Neural crest cell (in vitro differentiated cells): ENCODE data around the gene ZFAND2B. TPM values are rescaled to one million over a fixed set of nuclear protein-coding genes. Genes with fewer than 3 reads are reported as not detected.
A peak's percentile ranks its signal among the peaks of the same experiment; 100 is the strongest.

ENCODE experiments used
- DNase-seq: peaks from one replicate; pipeline ENCODE4 v3.0.0; 2021; ENCODE audit warnings: low read depth, mixed read lengths, low spot score
- H3K27ac Mint-ChIP-seq: one replicate; pipeline ENCODE4 v1.8.0; 2021; ENCODE audit warnings: mild to moderate bottlenecking, mixed read lengths; ENCODE audit not compliant: unreplicated experiment
- H3K27me3 Mint-ChIP-seq: 2 replicates; pipeline ENCODE4 v1.8.0; 2021; ENCODE audit warnings: low read depth, mild to moderate bottlenecking, mixed read lengths
- H3K36me3 Mint-ChIP-seq: 2 replicates; pipeline ENCODE4 v1.8.0; 2021; ENCODE audit warnings: low read depth, mild to moderate bottlenecking, mixed read lengths
- H3K4me1 Mint-ChIP-seq: 2 replicates; pipeline ENCODE4 v1.8.0; 2021; ENCODE audit warnings: mixed read lengths
- H3K4me3 Mint-ChIP-seq: one replicate; pipeline ENCODE4 v1.8.0; 2021; ENCODE audit warnings: mild to moderate bottlenecking, mixed read lengths
- H3K9me3 Mint-ChIP-seq: 2 replicates; pipeline ENCODE4 v1.8.0; 2021; ENCODE audit warnings: mixed read lengths
- CTCF ChIP-seq: fragments of 200-600 bp; sonication (generic); conservative IDR thresholded peaks from 2 replicates; pipeline ENCODE4 v1.5.0; 2021; ENCODE audit warnings: antibody characterized with exemption, mild to moderate bottlenecking
- total RNA-seq: library from RNA; stranded (reverse); gene quantifications from 2 replicates; pipeline ENCODE4 v1.2.1, GENCODE V29; 2021

Gene ZFAND2B
- total RNA-seq, 1 donor from 2014 or later: 30.1 TPM

DNA sequence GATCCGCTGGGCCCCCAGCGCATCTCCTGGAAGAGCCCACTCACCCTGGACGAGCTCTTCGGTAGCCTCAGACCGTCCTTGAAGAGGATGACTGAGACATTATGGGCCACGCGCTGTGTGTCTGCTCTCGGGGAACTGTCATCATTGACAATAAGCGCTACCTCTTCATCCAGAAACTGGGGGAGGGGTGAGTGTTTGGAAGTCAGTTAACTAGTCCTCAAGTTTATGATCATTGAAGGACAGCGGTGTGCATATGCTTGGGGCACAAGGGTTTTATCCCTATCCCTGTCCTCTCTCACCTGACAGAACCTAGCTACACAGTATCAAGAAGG, 39.3 kb downstream of the ZFAND2B start:
- Mint-ChIP-seq H3K27ac (peak overlapping the region; percentile 96), H3K4me3 (peak overlapping the region; percentile 94), H3K4me1 (peaks cover 10% of the 10 kb centered on the region), H3K27me3 (peaks cover 16% of the 10 kb centered on the region), H3K9me3 (no peaks in the 10 kb centered on the region), H3K36me3 (no peaks in the 10 kb centered on the region)
- TF ChIP-seq CTCF: no peak
- no peak for DNase-seq

- no peak for DNase-seq
- H3K4me1 Mint-ChIP-seq: peaks cover 10% of the 10 kb centered on the region
- TF ChIP-seq CTCF: no peak
- H3K27me3 Mint-ChIP-seq: peaks cover 23% of the 10 kb centered on the region
- no peaks in the 10 kb centered on the region for H3K9me3 Mint-ChIP-seq
- H3K27ac Mint-ChIP-seq: no peak overlapping the region
- peak overlapping the region; percentile 94 for H3K4me3 Mint-ChIP-seq
- H3K36me3 Mint-ChIP-seq: no peaks in the 10 kb centered on the region
Observed at GRCh38 chr2:219246559-219246958, 40.0 kb downstream of the ZFAND2B start.

DNA sequence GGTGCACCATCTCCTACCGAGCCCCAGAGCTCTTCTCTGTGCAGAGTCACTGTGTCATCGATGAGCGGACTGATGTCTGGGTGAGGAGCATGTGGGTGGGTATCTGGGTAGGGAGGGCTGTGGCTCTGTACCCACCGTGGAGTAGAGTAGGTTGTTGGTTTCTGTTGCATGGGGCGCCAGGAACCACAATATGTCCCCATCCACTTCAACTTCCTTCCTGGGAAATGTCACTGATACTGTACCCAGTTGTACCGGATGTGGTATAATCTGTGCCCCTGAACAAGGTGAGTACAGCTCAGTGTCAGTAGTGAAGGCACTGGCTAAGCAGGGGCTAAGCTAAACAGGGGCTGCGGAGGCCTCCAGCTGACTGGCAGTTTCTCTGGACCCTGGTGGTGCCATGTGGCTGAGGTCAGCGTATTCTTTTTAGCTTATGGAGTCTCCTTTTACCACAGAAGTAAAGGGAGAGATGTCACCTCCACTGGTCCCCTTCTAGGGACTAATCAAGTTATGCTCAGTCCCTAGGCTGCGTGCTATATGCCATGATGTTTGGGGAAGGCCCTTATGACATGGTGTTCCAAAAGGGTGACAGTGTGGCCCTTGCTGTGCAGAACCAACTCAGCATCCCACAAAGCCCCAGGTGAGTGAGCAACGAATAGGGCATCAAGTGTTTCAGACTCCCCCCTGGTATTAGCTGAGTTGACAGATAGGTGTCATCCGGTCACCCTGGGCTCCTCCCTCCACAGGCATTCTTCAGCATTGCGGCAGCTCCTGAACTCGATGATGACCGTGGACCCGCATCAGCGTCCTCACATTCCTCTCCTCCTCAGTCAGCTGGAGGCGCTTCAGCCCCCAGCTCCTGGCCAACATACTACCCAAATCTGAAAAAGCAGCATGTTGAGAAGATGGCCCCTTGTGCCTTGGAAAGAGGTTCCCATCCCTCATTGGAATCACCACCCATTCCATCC, 41.4 kb downstream of the ZFAND2B start:
- no peak overlapping the region for H3K27ac Mint-ChIP-seq
- no peak for TF ChIP-seq CTCF
- H3K27me3 Mint-ChIP-seq: peaks cover 37% of the 10 kb centered on the region
- no peaks in the 10 kb centered on the region for H3K36me3 Mint-ChIP-seq
- peak overlapping the region; percentile 47 for H3K4me3 Mint-ChIP-seq
- peaks cover 10% of the 10 kb centered on the region for H3K4me1 Mint-ChIP-seq
- no peak for DNase-seq
- H3K9me3 Mint-ChIP-seq: no peaks in the 10 kb centered on the region

DNA sequence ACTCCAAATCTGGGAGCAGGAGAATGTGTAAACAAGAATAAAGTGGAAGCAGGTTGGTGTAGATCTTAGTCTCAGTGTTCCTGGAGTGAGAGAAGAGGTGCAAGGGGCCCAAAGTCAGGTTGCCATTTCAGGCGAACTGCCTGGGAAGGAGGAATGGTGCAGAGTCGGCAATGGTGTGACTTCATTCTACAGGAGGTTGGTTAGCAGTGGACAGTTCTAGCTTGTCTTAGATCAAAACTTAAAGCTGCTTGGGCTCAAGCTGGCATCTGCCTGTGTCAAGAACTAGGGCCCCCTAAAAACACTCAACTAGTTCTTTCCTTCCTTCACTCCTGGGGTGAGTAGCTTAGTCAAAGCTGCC, 42.2 kb downstream of the ZFAND2B start:
- Mint-ChIP-seq H3K27me3 (peaks cover 45% of the 10 kb centered on the region), H3K27ac (no peak overlapping the region), H3K9me3 (no peaks in the 10 kb centered on the region), H3K4me1 (peaks cover 10% of the 10 kb centered on the region), H3K4me3 (peak overlapping the region; percentile 41), H3K36me3 (no peaks in the 10 kb centered on the region)
- DNase-seq: no peak
- no peak for TF ChIP-seq CTCF

GRCh38 chr2:219249203-219249980, 42.8 kb downstream of the ZFAND2B start:
- H3K4me3 Mint-ChIP-seq: peak overlapping the region; percentile 41
- peaks cover 51% of the 10 kb centered on the region for H3K27me3 Mint-ChIP-seq
- DNase-seq: no peak
- peaks cover 10% of the 10 kb centered on the region for H3K4me1 Mint-ChIP-seq
- TF ChIP-seq CTCF: no peak
- H3K9me3 Mint-ChIP-seq: no peaks in the 10 kb centered on the region
- no peaks in the 10 kb centered on the region for H3K36me3 Mint-ChIP-seq
- H3K27ac Mint-ChIP-seq: peak overlapping the region; percentile 19
